ENCODE measurements around the gene SRRT.
A peak's percentile ranks its signal among the peaks of the same experiment; 100 is the strongest.

Gene SRRT, protein sequence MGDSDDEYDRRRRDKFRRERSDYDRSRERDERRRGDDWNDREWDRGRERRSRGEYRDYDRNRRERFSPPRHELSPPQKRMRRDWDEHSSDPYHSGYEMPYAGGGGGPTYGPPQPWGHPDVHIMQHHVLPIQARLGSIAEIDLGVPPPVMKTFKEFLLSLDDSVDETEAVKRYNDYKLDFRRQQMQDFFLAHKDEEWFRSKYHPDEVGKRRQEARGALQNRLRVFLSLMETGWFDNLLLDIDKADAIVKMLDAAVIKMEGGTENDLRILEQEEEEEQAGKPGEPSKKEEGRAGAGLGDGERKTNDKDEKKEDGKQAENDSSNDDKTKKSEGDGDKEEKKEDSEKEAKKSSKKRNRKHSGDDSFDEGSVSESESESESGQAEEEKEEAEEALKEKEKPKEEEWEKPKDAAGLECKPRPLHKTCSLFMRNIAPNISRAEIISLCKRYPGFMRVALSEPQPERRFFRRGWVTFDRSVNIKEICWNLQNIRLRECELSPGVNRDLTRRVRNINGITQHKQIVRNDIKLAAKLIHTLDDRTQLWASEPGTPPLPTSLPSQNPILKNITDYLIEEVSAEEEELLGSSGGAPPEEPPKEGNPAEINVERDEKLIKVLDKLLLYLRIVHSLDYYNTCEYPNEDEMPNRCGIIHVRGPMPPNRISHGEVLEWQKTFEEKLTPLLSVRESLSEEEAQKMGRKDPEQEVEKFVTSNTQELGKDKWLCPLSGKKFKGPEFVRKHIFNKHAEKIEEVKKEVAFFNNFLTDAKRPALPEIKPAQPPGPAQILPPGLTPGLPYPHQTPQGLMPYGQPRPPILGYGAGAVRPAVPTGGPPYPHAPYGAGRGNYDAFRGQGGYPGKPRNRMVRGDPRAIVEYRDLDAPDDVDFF

DNA sequence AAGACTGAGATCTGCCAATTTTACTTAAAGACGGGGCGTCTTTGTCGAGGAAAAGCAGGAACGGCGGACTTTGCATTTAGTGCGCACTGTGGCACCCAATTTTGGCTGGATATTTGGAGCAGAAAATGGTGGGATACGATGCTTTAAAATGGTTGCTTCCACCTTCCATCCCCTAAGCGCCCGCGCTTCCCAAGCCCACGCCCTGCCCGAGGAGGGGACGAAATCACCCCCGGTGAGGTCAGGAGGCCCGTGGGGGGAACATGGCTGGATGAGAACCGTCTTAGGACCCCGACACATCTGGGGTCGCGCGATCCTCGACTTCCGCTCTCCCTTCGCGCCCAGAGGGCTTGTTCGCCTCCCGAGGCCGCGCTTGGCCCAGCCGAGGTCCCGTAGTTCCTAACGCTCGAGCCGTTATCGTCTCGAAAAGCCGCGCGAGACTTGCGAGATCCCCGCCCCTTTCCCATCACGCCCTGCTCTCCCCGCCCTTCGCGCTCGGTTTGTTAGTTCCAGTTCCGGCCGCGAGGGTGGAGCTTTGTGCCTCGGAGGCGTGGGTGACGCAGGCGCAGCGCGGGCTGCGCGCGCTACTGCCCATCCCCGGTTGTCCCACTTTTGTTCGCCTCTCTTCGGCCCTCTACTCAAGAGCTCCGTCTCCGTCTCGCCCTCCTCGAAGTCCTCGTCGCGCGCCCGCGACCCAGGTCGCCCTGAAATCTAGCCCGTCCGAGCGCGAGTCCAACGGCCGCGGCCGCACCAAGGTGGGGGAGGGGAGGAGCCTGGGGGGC, at the start of gene SRRT:
TSS of gene SRRT (plus strand) at position 527 of the 779 bp plus-strand sequence. CDS start 488 bp downstream, outside the sequence.
- FAIRE-seq (peak; percentile 99), DNase-seq (ENCODE audit: extremely low spot score, insufficient read length, low read depth) (peak; percentile 99)

DNA sequence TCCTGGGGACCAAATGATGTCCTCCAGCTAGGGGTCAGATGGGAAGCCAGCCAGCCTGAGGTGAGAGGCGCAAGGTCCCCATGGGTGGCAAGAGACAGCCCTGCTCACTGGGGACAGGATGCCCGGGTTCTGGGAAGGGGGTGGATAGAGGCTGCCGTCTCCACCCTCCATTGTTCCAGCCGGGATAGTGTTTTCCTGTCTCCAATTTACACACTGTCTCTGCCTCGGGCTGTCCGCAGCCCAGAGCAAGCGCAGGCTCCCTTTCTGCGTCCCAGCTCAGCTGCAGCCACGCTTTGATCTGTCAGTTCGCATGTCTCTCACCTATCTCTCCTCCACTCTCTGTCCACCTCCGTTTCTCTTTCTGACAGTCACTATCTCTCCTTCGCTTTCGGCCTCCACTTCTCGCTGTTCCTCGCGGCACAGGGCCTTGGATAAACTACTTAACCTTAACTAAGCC, 49.7 kb upstream of the SRRT start:
- FAIRE-seq (no peak), DNase-seq (ENCODE audit: extremely low spot score, insufficient read length, low read depth) (no peak)

DNA sequence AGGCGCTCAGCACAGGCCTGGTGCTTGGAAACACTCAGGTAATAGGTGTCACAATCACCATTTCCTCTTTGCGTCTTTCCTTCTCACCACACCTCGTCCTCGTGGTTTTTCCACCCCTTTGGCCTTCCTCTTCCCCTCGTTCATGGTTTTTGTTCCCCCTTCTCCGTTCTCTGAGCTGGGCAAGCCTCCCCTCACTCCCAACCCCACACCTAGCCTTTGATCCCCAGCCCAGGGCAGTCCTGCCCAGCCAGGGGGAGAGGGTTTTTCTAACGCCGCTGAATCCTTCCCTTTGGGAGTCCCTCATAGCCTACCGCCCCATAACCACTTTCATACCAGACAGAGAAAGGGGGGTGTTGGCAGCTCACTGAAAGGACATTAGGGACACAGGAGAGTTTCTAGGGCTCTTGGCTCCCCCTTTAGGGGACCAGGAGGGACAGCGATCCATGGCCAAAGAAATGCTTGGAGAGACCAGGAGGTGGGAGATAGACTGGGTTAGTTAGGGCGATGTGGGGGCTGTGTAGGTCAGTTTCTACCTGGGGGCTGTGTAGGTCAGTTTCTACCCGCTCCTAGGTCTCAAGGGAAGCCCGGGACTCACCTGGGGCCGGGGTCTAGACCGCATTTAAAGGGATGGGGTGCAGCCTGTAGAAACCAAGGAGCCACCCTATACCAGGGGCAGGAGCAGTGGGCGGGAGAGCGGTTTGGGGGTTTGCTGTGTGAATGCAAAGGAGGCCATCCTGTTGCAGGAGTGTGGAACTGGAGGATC, 49.0 kb upstream of the SRRT start:
- FAIRE-seq (no peak), DNase-seq (ENCODE audit: extremely low spot score, insufficient read length, low read depth) (no peak)

DNA sequence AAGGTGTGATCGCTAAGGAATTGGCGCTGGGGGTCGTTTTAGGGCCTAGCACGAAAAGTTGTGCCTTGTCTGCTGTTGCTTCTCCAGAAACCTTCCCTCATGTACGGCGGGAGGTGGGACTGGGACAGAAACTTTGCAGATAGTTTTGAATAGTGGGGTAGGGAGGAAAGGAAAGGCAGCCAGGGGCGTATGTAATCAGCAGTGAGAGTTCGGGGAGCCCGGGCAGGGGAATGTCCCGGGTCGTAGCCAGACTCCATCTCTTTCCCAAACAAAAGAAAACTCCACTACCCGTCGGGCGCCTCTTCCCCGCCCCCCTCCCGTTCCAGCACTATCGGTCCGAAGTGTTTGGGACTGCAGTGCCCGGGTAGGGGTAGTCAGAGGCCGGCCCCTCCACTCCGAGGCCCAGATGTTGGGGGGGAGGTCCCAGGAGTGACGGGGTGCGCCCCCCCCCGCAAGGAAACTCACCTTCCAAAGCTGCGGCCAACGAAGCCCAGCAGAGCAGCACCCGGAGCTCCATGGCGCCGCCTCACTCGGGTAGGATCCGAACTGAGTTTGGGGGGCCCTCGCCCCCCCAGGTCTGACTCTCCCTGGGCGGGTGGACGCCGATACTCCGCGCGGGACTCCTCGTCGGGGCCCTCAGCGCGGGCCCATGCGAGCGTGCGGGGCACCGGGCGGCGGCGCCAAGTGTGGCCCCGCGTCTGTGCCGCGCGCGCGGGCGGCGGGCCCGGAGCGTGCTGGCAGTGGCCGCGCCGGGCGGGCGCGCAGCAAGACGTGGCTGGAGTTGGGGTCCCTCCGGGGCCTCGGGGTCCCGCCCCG, 48.2 kb upstream of the SRRT start:
- DNase-seq (ENCODE audit: extremely low spot score, insufficient read length, low read depth) (no peak), FAIRE-seq (no peak)

DNA sequence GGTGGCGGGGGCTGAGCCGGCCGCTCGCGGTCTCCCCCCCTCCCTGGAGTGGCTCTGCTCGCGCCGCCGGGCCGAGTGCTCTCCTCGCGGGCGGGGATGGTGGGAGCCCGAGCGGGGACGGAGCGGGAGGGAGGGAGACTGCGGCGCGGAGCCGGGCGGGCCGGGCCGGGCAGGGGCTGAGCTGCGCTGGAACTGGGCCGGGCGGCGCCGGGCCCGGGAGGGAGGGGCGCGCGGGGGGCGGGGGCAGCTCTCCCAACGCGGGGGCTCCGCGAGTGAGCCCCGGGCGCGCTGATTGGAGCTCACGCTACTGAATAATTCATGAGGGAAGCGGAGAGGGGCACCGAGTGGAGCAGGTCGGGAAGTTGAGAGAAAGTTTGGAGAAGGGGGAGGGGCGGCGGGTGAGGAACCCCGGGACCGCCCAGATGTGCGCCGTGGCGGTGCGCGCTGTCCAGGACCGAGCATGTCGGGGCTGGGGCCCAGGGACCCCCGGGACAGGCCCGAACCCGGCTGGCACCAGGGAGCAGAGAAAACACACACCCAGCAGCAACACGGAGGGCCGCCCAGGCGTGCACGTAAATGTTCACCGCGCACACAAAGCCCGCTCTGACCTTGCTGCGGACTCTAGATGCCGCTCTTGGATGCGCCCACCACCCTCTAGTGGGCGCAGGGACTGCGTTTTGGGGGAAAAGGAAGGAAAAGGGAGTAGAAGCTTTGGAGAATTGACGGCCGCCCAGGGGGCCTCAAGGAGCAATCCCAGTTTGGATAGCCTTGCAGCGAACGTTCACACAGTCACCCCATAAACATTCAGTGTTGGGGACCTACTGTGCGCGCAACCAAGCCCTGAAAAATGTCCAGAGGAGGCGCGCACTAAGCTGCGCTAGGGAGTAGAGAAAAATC, 47.3 kb upstream of the SRRT start, which contains the start of gene EPHB4:
TSS of gene EPHB4 (minus strand) at position 194 of the 897 bp plus-strand sequence. CDS start 493 bp downstream, outside the sequence.
- FAIRE-seq: no peak
- no peak for DNase-seq (ENCODE audit: extremely low spot score, insufficient read length, low read depth)

DNA sequence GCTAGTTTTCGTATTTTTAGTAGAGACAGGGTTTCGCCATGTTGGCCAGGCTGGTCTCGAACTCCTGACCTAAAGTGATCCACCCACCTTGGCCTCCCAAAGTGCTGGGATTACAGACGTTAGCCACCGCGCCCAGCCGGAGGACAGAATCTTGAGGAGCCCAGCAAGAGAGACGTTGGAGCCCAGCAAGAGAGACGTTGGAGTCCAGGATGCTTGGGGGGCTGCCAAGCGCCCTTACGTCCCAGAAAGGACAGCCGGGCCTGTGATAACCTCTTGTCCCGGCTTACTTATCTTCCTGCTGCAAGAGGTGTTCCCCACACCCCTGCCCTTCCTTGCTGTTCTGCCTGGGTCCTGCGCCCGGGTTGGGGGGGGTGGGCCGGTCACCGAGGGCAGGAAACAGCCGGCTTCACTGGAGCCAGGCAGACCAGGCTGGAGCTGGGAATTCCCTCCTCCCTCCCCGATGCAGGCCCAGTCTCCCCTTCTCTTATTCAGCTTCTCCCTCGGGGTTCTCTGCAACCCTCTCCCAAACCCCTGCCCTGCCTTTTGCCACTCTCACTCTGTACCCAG, 45.7 kb upstream of the SRRT start:
- DNase-seq (ENCODE audit: extremely low spot score, insufficient read length, low read depth) (no peak), FAIRE-seq (no peak)

DNA sequence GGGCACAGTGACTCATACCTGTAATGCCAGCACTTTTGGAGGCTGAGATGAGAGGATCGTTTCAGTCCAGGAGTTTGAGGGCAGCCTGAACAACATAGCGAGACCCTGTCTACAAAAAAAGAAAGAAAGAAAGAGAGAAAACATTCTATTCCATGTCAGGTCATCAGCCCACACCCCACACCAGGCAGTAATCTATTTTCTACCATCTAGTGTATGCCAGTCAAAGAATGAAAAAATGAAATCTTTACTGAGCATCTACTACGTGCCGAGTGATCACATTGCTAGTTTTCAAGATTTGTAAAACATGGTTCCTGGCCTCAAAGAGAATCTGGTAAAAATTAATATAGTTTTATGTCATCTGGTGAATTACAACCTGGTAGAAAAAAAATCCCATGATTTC, 44.5 kb upstream of the SRRT start:
- DNase-seq (ENCODE audit: extremely low spot score, insufficient read length, low read depth) (no peak), FAIRE-seq (no peak)

DNA sequence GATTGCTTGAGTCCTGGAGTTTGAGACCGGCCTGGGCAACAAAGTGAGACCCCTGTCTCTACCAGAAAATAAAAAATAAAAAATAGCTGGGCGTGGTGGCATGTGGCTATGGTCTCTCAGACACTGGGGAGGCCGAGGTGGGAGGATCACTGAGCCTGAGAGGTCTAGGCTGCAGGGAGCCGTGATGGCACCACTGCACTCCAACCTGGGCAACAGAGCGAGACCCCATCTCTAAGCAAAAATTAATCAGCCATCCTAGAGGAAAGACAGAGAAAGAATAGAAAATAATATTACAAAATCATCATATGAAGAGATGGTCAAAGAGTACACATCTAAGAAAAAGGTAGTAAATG, 42.6 kb upstream of the SRRT start:
- no peak for DNase-seq (ENCODE audit: extremely low spot score, insufficient read length, low read depth)
- FAIRE-seq: no peak

DNA sequence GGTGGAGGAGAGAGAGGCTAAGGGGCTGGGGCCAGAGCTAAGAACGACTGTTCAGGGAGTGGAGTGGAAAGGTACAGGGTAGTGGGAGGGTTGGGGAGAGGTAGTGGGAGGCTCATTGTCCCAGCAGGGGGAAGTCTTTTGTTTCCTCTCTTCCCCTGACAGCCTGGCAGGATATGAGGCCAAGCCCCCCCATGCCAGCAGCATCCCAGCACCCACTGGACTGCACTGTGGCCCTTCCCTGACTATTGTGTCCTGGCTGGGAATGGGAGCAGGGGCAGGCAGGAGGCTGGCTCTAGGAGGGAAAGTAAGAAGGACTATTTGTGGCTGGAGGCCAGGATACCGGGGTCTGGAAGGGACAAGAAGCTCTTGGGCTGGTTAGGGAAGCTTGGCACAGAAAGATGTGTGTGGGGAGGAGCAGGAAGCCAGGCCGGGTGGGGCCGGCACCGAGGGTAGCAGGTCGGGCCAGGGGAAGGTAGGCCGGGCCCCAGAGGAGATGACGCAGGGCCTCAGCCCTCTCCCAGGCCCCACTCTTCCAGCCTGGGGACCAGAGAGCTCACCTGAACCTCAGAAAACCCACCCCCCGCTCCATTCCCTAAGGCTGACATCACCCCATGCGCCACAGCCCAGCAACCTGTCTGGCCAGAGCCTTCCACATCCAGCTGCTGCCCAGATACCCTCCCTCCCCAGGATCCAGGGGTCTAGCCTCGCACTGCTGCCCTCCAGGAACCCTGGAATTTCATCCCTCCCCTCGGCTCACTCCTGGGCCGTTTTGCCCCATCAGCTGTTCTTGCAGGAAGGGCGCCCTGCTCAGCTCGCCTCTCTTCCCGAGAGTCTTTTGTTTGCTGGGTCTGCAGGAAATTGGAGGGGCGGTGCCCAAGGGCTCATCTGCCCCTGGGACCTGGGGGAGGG, 38.7 kb upstream of the SRRT start:
- no peak for FAIRE-seq
- DNase-seq (ENCODE audit: extremely low spot score, insufficient read length, low read depth): no peak

DNA sequence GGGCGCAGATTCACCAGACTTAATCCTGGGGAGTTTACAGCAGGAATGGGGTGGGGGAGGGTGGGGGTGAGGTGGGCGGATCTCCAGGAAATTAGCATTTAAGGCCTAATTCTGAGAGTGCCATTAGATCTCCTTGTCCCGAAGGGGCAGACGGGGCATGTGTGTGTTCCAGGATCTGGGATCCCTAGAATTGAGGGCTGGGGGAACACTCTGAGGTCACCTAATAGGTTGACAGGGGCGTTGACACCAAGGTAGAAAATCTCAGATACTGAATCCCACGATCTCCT, 38.1 kb upstream of the SRRT start:
- DNase-seq (ENCODE audit: extremely low spot score, insufficient read length, low read depth) (no peak), FAIRE-seq (no peak)

DNA sequence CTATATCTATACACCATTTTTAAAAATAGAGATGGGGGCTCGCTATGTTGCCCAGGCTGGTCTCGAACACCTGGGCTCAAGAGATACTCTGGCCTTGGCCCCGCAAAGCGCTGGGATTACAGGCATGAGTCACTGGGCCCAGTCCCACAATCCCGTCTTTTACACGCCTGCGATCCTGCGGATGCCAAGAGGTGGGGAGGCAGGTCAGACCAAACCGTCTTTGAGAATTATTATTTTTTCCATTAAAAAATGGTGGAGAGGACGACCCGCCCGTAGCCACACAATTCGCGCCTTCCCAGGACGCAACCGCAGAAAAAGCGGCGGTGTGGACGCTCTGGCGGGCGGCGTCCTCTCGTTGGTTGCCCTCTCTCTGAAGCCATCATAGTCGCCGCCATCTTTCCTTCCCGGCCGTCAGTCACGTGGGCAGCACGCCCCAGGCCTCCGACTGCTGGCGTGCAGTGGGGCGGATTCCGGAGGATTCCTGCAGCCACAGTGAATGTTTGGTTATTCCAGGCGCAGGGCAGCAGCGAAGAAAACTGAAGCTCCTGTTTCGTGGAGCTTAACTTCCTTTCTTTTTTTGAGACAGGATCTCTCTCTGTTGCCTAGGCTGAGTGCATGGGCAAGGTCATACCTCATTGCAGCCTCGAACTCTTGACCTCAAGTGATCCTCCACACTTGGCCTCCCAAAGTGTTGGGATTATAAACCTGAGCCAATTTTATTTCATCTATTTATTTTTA, 37.6 kb upstream of the SRRT start:
- FAIRE-seq: peak; percentile 88
- peak; percentile 80 for DNase-seq (ENCODE audit: extremely low spot score, insufficient read length, low read depth)

DNA sequence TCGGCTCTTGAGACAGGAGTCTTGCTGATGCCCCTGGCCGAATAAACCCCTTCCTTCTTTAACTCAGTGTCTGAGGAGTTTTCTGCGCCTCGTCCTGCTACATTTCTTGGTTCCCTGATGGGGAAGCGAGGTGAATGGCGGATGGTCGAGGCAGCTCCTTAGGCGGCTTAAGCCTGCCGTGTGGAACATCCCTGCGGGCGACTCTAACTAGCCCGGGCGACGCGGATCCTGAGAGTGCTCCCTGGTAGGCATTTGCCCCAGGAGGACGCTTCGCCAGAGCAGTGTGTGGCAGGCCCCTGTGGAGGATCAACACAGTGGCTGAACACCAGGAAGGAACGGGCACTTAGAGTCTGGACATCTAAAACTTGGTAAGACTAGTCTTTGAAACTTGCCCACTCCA, 35.5 kb upstream of the SRRT start:
- FAIRE-seq: no peak
- DNase-seq (ENCODE audit: extremely low spot score, insufficient read length, low read depth): no peak

DNA sequence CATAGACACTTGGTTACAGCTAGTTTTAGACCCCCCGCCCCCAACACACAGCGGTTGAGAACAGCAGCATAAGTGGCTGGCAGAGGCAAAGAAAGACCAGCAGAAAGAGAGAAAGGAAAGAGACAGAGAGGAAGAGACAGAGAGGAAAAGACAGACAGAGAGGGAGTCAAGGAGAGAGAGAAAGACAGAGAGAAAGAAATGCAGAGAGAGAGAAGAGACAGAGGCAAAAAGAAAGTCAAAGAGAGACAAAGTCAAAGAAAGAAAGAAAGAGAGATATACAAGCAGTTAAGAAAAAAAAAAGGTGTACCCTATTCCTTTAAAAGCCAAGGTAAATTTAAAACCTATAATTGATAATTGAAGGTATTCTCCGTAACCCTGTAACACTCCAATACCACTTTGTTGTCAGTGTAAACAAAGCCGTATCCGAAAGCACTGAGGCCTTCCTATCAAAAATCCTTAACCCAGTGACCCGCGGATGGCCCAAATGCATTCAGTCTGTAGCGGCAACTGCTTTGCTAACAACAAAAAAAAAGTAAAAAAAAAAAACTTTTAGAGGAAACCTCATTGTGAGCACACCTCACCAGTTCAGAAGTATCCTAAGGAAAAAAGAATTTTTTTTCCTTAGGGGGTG, 34.3 kb upstream of the SRRT start:
- no peak for DNase-seq (ENCODE audit: extremely low spot score, insufficient read length, low read depth)
- no peak for FAIRE-seq

DNA sequence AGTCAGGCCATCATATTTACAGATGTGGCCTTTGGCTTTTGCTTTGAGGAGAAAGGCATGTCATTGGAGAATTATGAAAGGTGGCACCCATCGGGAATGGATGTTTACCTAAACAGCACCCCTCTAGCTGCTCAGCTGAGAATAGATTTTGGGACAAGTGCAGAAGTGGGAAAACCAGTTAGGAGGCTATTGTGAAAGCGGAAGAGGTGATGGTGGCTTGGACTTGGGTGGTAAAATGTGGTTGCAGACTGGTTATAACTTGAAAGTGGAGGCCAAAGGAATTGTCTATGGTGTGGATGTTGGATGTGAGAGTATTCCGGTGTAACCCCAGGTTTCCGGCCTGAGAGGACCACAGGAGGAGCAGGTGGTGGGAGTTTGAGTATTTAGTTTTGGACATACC, 27.5 kb upstream of the SRRT start:
- DNase-seq (ENCODE audit: extremely low spot score, insufficient read length, low read depth) (no peak), FAIRE-seq (no peak)

DNA sequence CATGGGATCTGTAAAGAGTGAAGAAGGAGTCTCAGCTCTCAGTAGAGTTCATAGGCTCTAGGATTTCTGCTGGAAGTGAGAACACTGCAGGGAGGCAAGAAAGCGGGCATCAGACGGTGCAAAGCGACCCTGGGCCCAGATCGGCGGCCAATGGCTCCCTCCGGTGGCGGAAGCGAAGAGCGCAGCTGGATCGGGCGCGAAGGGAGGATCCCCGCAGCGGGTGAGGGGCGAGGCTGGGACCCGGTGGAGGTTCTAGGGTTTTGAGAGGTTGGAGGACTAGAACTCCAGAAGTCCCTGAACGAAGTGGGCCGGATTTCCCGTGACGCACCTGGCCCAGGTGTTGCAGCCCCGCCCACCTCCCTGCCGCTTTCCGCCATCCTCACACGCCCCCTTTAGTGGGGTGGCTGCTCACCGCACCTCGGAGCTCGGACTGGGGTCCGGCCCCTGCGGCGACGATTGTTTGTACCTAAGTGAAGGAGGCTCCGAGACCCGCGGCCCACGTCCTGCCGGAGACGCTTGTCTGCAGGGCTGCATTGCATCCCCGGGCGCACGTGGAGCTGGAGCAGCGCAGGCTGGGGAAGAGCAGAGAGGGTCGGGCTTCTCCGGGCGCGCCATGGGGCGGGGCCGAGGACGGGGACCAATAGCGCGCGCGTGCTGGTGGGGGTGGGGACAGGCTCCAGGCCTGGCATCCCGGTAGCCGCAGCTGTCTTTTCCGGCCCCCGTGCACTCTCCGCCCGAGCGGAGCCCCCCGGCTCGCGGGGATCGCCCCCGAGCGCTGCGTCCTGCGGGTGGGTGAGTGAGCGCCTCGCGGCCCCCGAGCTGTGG, 22.6 kb upstream of the SRRT start, which contains the start of gene SLC12A9:
TSS of gene SLC12A9 (plus strand) at position 666 of the 825 bp plus-strand sequence. CDS start 1,485 bp downstream, outside the sequence.
- DNase-seq (ENCODE audit: extremely low spot score, insufficient read length, low read depth) (peak; percentile 94), FAIRE-seq (peak; percentile 93)
